B cell (primary cell): ENCODE results near the gene CFAP54. TPM values are rescaled to one million over a fixed set of nuclear protein-coding genes. Genes with fewer than 3 reads are reported as not detected.

Experiments used
- ATAC-seq: fragments of 200-7000 bp; cut with Tn5 transposase; one replicate; pipeline ENCODE4 v1.10.0; 2021; ENCODE audit warnings: low read depth, mild to moderate bottlenecking, moderate number of reproducible peaks, moderate library complexity
- CTCF ChIA-PET: fragments of 350-600 bp; sonication (Branson Sonifier 250); formaldehyde crosslinking; loops from one replicate; lab custom pipeline; 2021; ENCODE audit warnings: antibody characterized with exemption, inconsistent platforms; lab: Charles Lee
- POLR2A ChIA-PET: fragments of 350-600 bp; sonication (Branson Sonifier 250); formaldehyde crosslinking; loops from one replicate; lab custom pipeline; 2021; ENCODE audit warnings: antibody characterized with exemption; lab: Charles Lee
- DNase-seq: peaks from one replicate; pipeline ENCODE4 v3.0.0; 2013
- H2AFZ ChIP-seq: 2 replicates; pipeline ENCODE4 v1.6.1; 2012; ENCODE audit warnings: mild to moderate bottlenecking, low read depth, low read length; ENCODE audit not compliant: insufficient read depth, poor library complexity, severe bottlenecking
- H3K27ac ChIP-seq, 2 donors: 1 replicate in 1 of 2; 2 replicates in 1 of 2; pipeline ENCODE4 v1.5.1; 2012 to 2013; ENCODE audit warnings: low read length in 2 of 2, mild to moderate bottlenecking in 2 of 2, moderate library complexity in 1 of 2
- H3K27me3 ChIP-seq, 4 experiments: fragments of 200-600 bp in 1 of 4; sonication (generic) in 1 of 4; replicated peaks in 1 of 4; 1 replicate in 2 of 4; 2 replicates in 2 of 4; pipeline versions ENCODE4 v1.6.1 to v1.7.0; 2013 to 2016; ENCODE audit warnings: low read length in 3 of 4, mild to moderate bottlenecking in 2 of 4, mixed read lengths in 1 of 4, moderate library complexity in 1 of 4; ENCODE audit not compliant: insufficient read depth in 4 of 4, control insufficient read depth in 3 of 4; ENCODE audit errors: control extremely low read depth in 1 of 4
- H3K36me3 ChIP-seq, 2 experiments: replicated peaks in 1 of 2; 1 replicate in 1 of 2; 2 replicates in 1 of 2; pipeline versions ENCODE4 v1.6.1 to v1.7.1; 2013; ENCODE audit warnings: low read length in 1 of 2; ENCODE audit not compliant: insufficient read depth in 2 of 2, control insufficient read depth in 1 of 2; ENCODE audit errors: control extremely low read depth in 1 of 2, extremely low read depth in 1 of 2
- H3K4me1 ChIP-seq, 2 donors: fragments of 200-600 bp in 1 of 2; sonication (generic) in 1 of 2; 1 replicate in 1 of 2; 2 replicates in 1 of 2; pipeline versions ENCODE4 v1.5.1 to v1.6.1; 2013 to 2017; ENCODE audit warnings: low read length in 2 of 2; ENCODE audit not compliant: control insufficient read depth in 2 of 2, insufficient read depth in 2 of 2
- H3K4me2 ChIP-seq: replicated peaks from 2 replicates; pipeline ENCODE3; 2012; ENCODE audit warnings: mild to moderate bottlenecking, low read depth, low read length; ENCODE audit not compliant: poor library complexity, severe bottlenecking
- H3K4me3 ChIP-seq, 5 experiments: fragments of 200-600 bp in 1 of 5; sonication (generic) in 1 of 5; 1 replicate in 3 of 5; 2 replicates in 2 of 5; pipeline versions ENCODE4 v1.5.1 to v1.7.0; 2011 to 2016; ENCODE audit warnings: low read length in 4 of 5, mild to moderate bottlenecking in 4 of 5, low read depth in 2 of 5, control low read depth in 1 of 5, moderate library complexity in 1 of 5; ENCODE audit not compliant: insufficient read depth in 1 of 5; ENCODE audit errors: control extremely low read depth in 1 of 5, extremely low read depth in 1 of 5
- H3K79me2 ChIP-seq: fragments of 200-600 bp; sonication (generic); one replicate; pipeline ENCODE4 v1.6.0; 2016; ENCODE audit warnings: low read length; ENCODE audit not compliant: control insufficient read depth, insufficient read depth
- H3K9ac ChIP-seq: fragments of 200-600 bp; sonication (generic); 2 replicates; pipeline ENCODE4 v1.6.1; 2017; ENCODE audit warnings: mild to moderate bottlenecking, low read length, moderate library complexity
- H3K9me3 ChIP-seq, 3 donors: one replicate each; pipeline versions ENCODE4 v1.6.1 to v1.7.1; 2013; ENCODE audit warnings: low read length in 2 of 3; ENCODE audit not compliant: control insufficient read depth in 2 of 3, insufficient read depth in 1 of 3; ENCODE audit errors: control extremely low read depth in 1 of 3
- H4K20me1 ChIP-seq: 2 replicates; pipeline ENCODE4 v1.6.0; 2012; ENCODE audit warnings: mild to moderate bottlenecking, low read length; ENCODE audit not compliant: insufficient read depth, control insufficient read depth, poor library complexity, severe bottlenecking
- H3K27ac Mint-ChIP-seq: one replicate; pipeline ENCODE4 v1.8.0; 2021; ENCODE audit warnings: mixed read lengths
- H3K27me3 Mint-ChIP-seq: one replicate; pipeline ENCODE4 v1.8.0; 2021; ENCODE audit warnings: mixed read lengths
- H3K4me1 Mint-ChIP-seq: one replicate; pipeline ENCODE4 v1.8.0; 2021; ENCODE audit warnings: mixed read lengths
- H3K4me3 Mint-ChIP-seq: one replicate; pipeline ENCODE4 v1.8.0; 2021; ENCODE audit warnings: mixed read lengths
- H3K9me3 Mint-ChIP-seq: one replicate; pipeline ENCODE4 v1.8.0; 2022; ENCODE audit warnings: mixed read lengths; ENCODE audit not compliant: insufficient read depth
- EZH2 ChIP-seq: IDR thresholded peaks from 2 replicates; pipeline ENCODE4 v1.6.1; 2012; ENCODE audit warnings: borderline replicate concordance, low read depth, mild to moderate bottlenecking, moderate library complexity, low read length; ENCODE audit not compliant: insufficient read depth, poor library complexity, severe bottlenecking
- WGBS: methylation state at CpG from one replicate; pipeline ENCODE4 v1.1.5; 2013; ENCODE audit warnings: missing lambda C conversion rate; ENCODE audit not compliant: insufficient coverage; 5-methylcytosine and 5-hydroxymethylcytosine counted together
- intact Hi-C: fragments of 100-400 bp; cut with micrococcal nuclease; formaldehyde crosslinking; loops from one replicate; pipeline ENCODE4 v1.10.0; 2022
- polyA plus RNA-seq: library from polyadenylated mRNA; depleted of rRNA; stranded (reverse); fragments of >200 nt; gene quantifications from 2 replicates; pipeline ENCODE4 v1.2.3, GENCODE V29; 2012
- total RNA-seq, 2 donors: library from RNA; stranded (reverse); fragments of 120-200 nt in 1 of 2; gene quantifications; 1 replicate in 1 of 2; 2 replicates in 1 of 2; pipeline versions ENCODE4 v1.2.3 to v1.2.4, GENCODE V29; 2013 to 2022
- TF ChIP-seq, protein P1 (sequence below): fragments of 200-600 bp; IDR thresholded peaks from one replicate; pipeline ENCODE4 v1.8.0; 2022; ENCODE audit warnings: antibody characterized with exemption, mild to moderate bottlenecking

Gene CFAP54
- total and polyA plus RNA-seq, 2 donors (not counting 1 experiment from before 2014, with no cell fraction given): 0.12 to 0.76 TPM

DNA sequence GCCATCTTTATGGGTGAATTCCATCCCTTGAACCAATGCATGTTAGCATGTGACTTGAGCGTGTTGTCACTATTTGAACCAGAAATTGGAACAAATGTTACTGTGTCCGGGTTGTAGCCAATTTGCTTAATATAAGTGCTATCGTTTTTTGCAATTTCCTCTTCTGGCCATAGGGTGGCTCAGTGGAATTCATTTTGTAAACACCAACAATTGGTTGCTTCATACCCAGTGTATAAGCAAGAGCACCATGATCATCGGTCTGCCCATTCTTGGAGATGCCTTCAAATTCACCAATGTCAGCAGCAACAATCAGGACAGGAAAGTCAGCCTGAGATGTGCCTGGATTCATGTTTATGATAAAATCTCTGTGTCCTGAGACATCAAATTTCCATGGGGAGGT is 412.7 kb downstream of the CFAP54 start:
- ChIA-PET CTCF (no interaction called here), POLR2A (no interaction called here)
- Mint-ChIP-seq H3K9me3 (no peaks in the 10 kb centered on the region), H3K4me1 (peaks cover 8% of the 10 kb centered on the region), H3K4me3 (no peak overlapping the region), H3K27ac (no peak overlapping the region), H3K27me3 (peaks cover 3% of the 10 kb centered on the region)
- Histone ChIP-seq H3K4me3 (no peak overlapping the region), H4K20me1 (no peaks in the 10 kb centered on the region), H3K79me2 (peaks cover 6% of the 10 kb centered on the region), H3K27ac (no peak overlapping the region), H3K4me1 (peaks cover 6 to 7% of the 10 kb centered on the region in 2 donors), H3K27me3 (peaks cover 0 to 1% (median 0%) of the 10 kb centered on the region in 4 experiments), H2AFZ (no peak overlapping the region), H3K4me2 (no peak overlapping the region), H3K36me3 (no peaks in the 10 kb centered on the region), H3K9me3 (no peaks in the 10 kb centered on the region), H3K9ac (no peak overlapping the region)
- DNase-seq (no peak), ATAC-seq (no peak)
- WGBS: 62% methylated on average over 2 of the region's 4 CpGs
- intact Hi-C loops: loop anchor here (10.0 kb wide), 2 partner anchors 327 to 697 kb away; no protein-coding TSS in a partner anchor
- TF ChIP-seq EZH2: no peak
- TF ChIP-seq, protein P1, sequence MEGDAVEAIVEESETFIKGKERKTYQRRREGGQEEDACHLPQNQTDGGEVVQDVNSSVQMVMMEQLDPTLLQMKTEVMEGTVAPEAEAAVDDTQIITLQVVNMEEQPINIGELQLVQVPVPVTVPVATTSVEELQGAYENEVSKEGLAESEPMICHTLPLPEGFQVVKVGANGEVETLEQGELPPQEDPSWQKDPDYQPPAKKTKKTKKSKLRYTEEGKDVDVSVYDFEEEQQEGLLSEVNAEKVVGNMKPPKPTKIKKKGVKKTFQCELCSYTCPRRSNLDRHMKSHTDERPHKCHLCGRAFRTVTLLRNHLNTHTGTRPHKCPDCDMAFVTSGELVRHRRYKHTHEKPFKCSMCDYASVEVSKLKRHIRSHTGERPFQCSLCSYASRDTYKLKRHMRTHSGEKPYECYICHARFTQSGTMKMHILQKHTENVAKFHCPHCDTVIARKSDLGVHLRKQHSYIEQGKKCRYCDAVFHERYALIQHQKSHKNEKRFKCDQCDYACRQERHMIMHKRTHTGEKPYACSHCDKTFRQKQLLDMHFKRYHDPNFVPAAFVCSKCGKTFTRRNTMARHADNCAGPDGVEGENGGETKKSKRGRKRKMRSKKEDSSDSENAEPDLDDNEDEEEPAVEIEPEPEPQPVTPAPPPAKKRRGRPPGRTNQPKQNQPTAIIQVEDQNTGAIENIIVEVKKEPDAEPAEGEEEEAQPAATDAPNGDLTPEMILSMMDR: no peak

DNA sequence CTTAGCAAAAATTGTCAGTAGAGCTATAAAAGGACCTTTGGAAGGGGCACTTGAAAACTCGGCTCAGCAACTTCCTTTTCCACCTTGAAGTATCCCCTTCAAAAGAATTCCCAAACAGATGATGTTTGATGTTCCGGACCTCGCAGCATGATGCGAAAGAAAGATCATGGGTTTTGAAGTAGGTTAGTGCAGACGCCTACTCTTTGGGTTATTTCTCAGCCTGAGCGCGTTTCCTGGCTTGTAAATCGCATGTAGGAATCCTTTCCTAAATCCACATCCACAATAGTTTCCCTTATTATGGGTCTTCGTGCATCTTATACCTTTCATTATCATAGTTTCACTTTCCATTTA is 417.1 kb downstream of the CFAP54 start:
- H3K27ac ChIP-seq: peak overlapping the region; percentile 91 to 96
- 10% methylated on average over 5 of the region's 9 CpGs for WGBS
- no peaks in the 10 kb centered on the region for H3K9me3 ChIP-seq
- Mint-ChIP-seq H3K27me3 (no peaks in the 10 kb centered on the region), H3K27ac (peak overlapping the region; percentile 97), H3K9me3 (no peaks in the 10 kb centered on the region), H3K4me3 (peak overlapping the region; percentile 97), H3K4me1 (peaks cover 39% of the 10 kb centered on the region)
- peak overlapping the region; percentile 73 for H3K4me2 ChIP-seq
- ChIA-PET CTCF (no interaction called here), POLR2A (interaction anchor here (0.6 kb wide), 2 partner anchors 399 to 1660 kb away, joined by 3 to 4 read pairs; no protein-coding TSS in a partner anchor)
- H2AFZ ChIP-seq: peak overlapping the region; percentile 93
- H3K36me3 ChIP-seq: no peaks in the 10 kb centered on the region
- H4K20me1 ChIP-seq: no peaks in the 10 kb centered on the region
- TF ChIP-seq, protein P1: no peak
- TF ChIP-seq EZH2: no peak
- peak overlapping the region; percentile 82 to 98 (median 94) for H3K4me3 ChIP-seq
- peaks cover 34% of the 10 kb centered on the region for H3K79me2 ChIP-seq
- no peak for DNase-seq
- no peak for ATAC-seq
- intact Hi-C loops: loop anchor here (2.0 to 10.0 kb wide), 5 partner anchors 332 to 1738 kb away; partner anchors contain the start of genes APAF1, CDK17 and IKBIP
- H3K4me1 ChIP-seq: peaks cover 17 to 19% of the 10 kb centered on the region in 2 donors
- H3K27me3 ChIP-seq: no peaks in the 10 kb centered on the region
- peak overlapping the region; percentile 96 for H3K9ac ChIP-seq
